Endodermal cell (in vitro differentiated cells): Measurements from ENCODE around the gene THAP8. TPM values are rescaled to one million over a fixed set of nuclear protein-coding genes. Genes with fewer than 3 reads are reported as not detected.
A peak's percentile ranks its signal among the peaks of the same experiment; 100 is the strongest.

Source experiments
- DNase-seq: peaks from one replicate; pipeline ENCODE4 v3.0.0-alpha.2; 2017
- H3K27ac ChIP-seq: 2 replicates; pipeline ENCODE4 v1.5.1; 2013; ENCODE audit warnings: mild to moderate bottlenecking, low read depth, low read length, moderate library complexity
- H3K27me3 ChIP-seq: 2 replicates; pipeline ENCODE4 v1.6.1; 2013; ENCODE audit warnings: mild to moderate bottlenecking, low read length, moderate library complexity; ENCODE audit not compliant: insufficient read depth, control insufficient read depth, poor library complexity, severe bottlenecking
- H3K36me3 ChIP-seq: 2 replicates; pipeline ENCODE4 v1.7.0; 2013; ENCODE audit warnings: mild to moderate bottlenecking, low read length, moderate library complexity; ENCODE audit not compliant: control insufficient read depth, insufficient read depth
- H3K4me1 ChIP-seq: one replicate; pipeline ENCODE4 v1.7.0; 2013; ENCODE audit warnings: low read length; ENCODE audit not compliant: control insufficient read depth, insufficient read depth
- H3K4me3 ChIP-seq: 2 replicates; pipeline ENCODE4 v1.5.1; 2013; ENCODE audit warnings: mild to moderate bottlenecking, low read length, moderate library complexity
- H3K9ac ChIP-seq: 2 replicates; pipeline ENCODE4 v1.6.1; 2013; ENCODE audit warnings: mild to moderate bottlenecking, low read length, moderate library complexity; ENCODE audit not compliant: poor library complexity, severe bottlenecking; ENCODE audit errors: extremely low read depth
- H3K9me3 ChIP-seq: 2 replicates; pipeline ENCODE4 v1.6.1; 2013; ENCODE audit warnings: mild to moderate bottlenecking, low read length, moderate library complexity; ENCODE audit not compliant: control insufficient read depth
- H3K27ac Mint-ChIP-seq: 2 replicates; pipeline ENCODE4 v1.8.0; 2020; ENCODE audit warnings: mixed read lengths
- H3K27me3 Mint-ChIP-seq: 2 replicates; pipeline ENCODE4 v1.8.0; 2021; ENCODE audit warnings: mild to moderate bottlenecking, mixed read lengths; ENCODE audit not compliant: insufficient read depth
- H3K36me3 Mint-ChIP-seq: 2 replicates; pipeline ENCODE4 v1.8.0; 2020; ENCODE audit warnings: low read depth, mixed read lengths
- H3K4me1 Mint-ChIP-seq: 2 replicates; pipeline ENCODE4 v1.8.0; 2020; ENCODE audit warnings: mixed read lengths
- H3K4me3 Mint-ChIP-seq: 2 replicates; pipeline ENCODE4 v1.8.0; 2020; ENCODE audit warnings: mild to moderate bottlenecking, moderate library complexity, mixed read lengths
- H3K9me3 Mint-ChIP-seq: 2 replicates; pipeline ENCODE4 v1.8.0; 2020; ENCODE audit warnings: mild to moderate bottlenecking, mixed read lengths
- WGBS, 2 experiments: methylation state at CpG; one replicate each; pipeline versions ENCODE4 v1.1.5 to v1.1.7; 2013; ENCODE audit warnings: missing lambda C conversion rate in 2 of 2, mixed read lengths in 1 of 2; ENCODE audit not compliant: insufficient coverage in 1 of 2, insufficient read length in 1 of 2; 5-methylcytosine and 5-hydroxymethylcytosine counted together
- total RNA-seq, 2 donors: library from RNA; stranded (reverse); fragmentation: NEBNext Ultra II Directional in 1 of 2; extraction: Animal tissue kit (Norgen Biotek cat#: 25700) in 1 of 2; gene quantifications; 2 replicates in 1 of 2; 3 replicates in 1 of 2; pipeline ENCODE4 v1.2.1, GENCODE V29; 2021
- TF ChIP-seq, protein P1 (sequence below): fragments of 200-600 bp; sonication (generic); conservative IDR thresholded peaks from 2 replicates; pipeline ENCODE4 v1.5.0; 2021; ENCODE audit warnings: antibody characterized with exemption, mild to moderate bottlenecking

Gene THAP8
- total RNA-seq, 2 donors from 2014 or later: 6.7 to 8.9 TPM

DNA sequence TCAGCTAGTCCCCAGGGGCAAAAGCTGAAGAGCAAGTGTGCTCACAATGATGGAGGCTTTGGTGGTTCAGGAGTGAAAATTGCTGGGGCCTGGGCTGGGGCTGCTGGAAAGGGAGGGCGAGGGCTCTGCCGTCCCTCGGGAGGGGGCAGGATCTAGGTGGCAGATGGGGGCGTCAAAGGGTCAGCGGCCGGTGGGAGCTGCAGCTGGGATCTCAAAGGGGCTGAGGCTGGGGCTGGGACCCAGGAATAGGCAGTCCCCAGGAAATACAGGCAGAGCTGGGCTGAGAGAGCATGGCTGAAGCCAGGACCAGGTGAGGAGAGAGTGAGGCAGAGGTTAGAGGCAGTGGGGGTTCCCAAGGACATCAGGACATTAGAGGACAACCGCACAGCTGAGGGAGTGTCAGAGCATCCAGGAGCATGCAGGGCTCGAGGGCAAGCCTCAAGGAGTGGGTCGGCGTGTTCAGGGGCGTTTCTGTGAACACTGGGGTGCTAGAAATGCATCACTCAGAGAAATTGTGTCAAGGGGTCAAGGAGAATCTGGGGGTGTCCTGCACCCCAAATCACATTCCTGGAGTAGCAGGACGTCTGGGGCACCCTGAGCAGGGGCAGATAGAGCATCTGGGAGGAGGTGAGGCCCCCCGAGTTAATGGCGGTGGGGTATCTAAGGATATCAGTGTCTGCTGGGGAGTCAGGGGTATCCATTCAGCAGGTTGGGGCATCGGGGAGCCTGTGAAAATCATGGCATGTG lies 44.3 kb downstream of the THAP8 start:
- Mint-ChIP-seq H3K9me3 (no peaks in the 10 kb centered on the region), H3K36me3 (peaks cover 13% of the 10 kb centered on the region), H3K4me3 (peak overlapping the region; percentile 88), H3K4me1 (peaks cover 25% of the 10 kb centered on the region), H3K27me3 (peaks cover 4% of the 10 kb centered on the region), H3K27ac (no peak overlapping the region)
- no peak for DNase-seq
- Histone ChIP-seq H3K36me3 (no peaks in the 10 kb centered on the region), H3K9ac (no peak overlapping the region), H3K4me1 (no peaks in the 10 kb centered on the region), H3K27me3 (no peaks in the 10 kb centered on the region), H3K27ac (no peak overlapping the region), H3K4me3 (no peak overlapping the region), H3K9me3 (no peaks in the 10 kb centered on the region)
- 68% methylated on average over 9 to 15 of the region's 15 CpGs for WGBS, 2 experiments
- TF ChIP-seq, protein P1, sequence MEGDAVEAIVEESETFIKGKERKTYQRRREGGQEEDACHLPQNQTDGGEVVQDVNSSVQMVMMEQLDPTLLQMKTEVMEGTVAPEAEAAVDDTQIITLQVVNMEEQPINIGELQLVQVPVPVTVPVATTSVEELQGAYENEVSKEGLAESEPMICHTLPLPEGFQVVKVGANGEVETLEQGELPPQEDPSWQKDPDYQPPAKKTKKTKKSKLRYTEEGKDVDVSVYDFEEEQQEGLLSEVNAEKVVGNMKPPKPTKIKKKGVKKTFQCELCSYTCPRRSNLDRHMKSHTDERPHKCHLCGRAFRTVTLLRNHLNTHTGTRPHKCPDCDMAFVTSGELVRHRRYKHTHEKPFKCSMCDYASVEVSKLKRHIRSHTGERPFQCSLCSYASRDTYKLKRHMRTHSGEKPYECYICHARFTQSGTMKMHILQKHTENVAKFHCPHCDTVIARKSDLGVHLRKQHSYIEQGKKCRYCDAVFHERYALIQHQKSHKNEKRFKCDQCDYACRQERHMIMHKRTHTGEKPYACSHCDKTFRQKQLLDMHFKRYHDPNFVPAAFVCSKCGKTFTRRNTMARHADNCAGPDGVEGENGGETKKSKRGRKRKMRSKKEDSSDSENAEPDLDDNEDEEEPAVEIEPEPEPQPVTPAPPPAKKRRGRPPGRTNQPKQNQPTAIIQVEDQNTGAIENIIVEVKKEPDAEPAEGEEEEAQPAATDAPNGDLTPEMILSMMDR: no peak

DNA sequence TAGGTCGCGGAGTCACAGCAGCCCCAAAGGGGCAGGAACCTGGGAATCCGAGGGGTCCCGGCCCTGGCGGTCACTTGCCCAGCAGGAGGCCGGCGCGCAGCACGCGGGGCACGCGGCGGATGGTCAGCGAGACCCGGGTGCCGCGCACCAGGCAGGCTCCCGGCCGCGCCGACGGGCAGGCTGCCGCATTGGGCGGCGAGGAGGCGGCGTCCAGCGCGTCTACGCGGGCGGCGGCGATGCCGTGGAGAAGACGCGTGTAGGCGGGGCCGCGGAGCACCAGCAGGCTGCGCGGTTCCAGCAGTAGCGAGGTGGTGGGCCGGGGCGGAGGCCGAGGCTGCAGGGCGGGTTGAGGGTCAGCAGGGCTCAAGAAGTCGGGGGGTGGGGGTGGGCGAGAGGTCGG lies 44.9 kb downstream of the THAP8 start:
- no peak overlapping the region for H3K27ac ChIP-seq
- Mint-ChIP-seq H3K27me3 (peaks cover 4% of the 10 kb centered on the region), H3K36me3 (peaks cover 17% of the 10 kb centered on the region), H3K9me3 (no peaks in the 10 kb centered on the region), H3K4me3 (peak overlapping the region; percentile 88), H3K27ac (no peak overlapping the region), H3K4me1 (peaks cover 20% of the 10 kb centered on the region)
- 1 to 12% methylated on average over 18 to 50 of the region's 50 CpGs for WGBS, 2 experiments
- H3K4me1 ChIP-seq: no peaks in the 10 kb centered on the region
- no peaks in the 10 kb centered on the region for H3K36me3 ChIP-seq
- no peak overlapping the region for H3K9ac ChIP-seq
- no peaks in the 10 kb centered on the region for H3K27me3 ChIP-seq
- TF ChIP-seq, protein P1: no peak
- peak; percentile 83 for DNase-seq
- H3K9me3 ChIP-seq: no peaks in the 10 kb centered on the region
- H3K4me3 ChIP-seq: peak overlapping the region; percentile 64

GRCh38 chr19:36008336-36008978 lies 45.6 kb downstream of the THAP8 start, which contains the start of gene SYNE4:
Gene SYNE4 (minus strand): TSS chr19:36008813. CDS start chr19:36008681, 132 bp downstream.
- Mint-ChIP-seq H3K9me3 (no peaks in the 10 kb centered on the region), H3K27ac (peak within 1 kb of the TSS; percentile 93), H3K4me1 (peaks cover 17% of the 10 kb centered on the region), H3K4me3 (peak within 1 kb of the TSS; percentile 88), H3K27me3 (peaks cover 4% of the 10 kb centered on the region), H3K36me3 (peaks cover 21% of the 10 kb centered on the region)
- no peak within 1 kb of the TSS for H3K27ac ChIP-seq
- H3K27me3 ChIP-seq: no peaks in the 10 kb centered on the region
- H3K36me3 ChIP-seq: no peaks in the 10 kb centered on the region
- no peaks in the 10 kb centered on the region for H3K4me1 ChIP-seq
- 68 to 76% methylated on average over 11 to 19 of the region's 19 CpGs for WGBS, 2 experiments
- peak; percentile 95 for DNase-seq
- H3K9ac ChIP-seq: no peak within 1 kb of the TSS
- no peaks in the 10 kb centered on the region for H3K9me3 ChIP-seq
- H3K4me3 ChIP-seq: peak within 1 kb of the TSS; percentile 64
- TF ChIP-seq, protein P1: no peak
